Measurements from ENCODE around the gene TMEM92. TPM values are rescaled to one million over a fixed set of nuclear protein-coding genes. Genes with fewer than 3 reads are reported as not detected.

TMEM92 gene
- total RNA-seq, 1 experiment from 2014 or later: 6.9 TPM

GRCh38 chr17:50280068-50280467 is 5.8 kb downstream of the TMEM92 start:
- H3K4me1 ChIP-seq (ENCODE audit: insufficient read depth, low read length): peaks cover 46% of the 10 kb centered on the region

GRCh38 chr17:50280801-50281441 is 6.7 kb downstream of the TMEM92 start:
- peaks cover 12% of the 10 kb centered on the region; the same call in 1 of the 2 replicates for H3K36me3 ChIP-seq (ENCODE audit: low read depth, low read length)
- no peaks in the 10 kb centered on the region for H4K20me1 ChIP-seq (ENCODE audit: low read length)
- CTCF ChIA-PET: no interaction called here
- H3K4me3 ChIP-seq (ENCODE audit: low read length): no peak overlapping the region
- H3K9ac ChIP-seq (ENCODE audit: low read length): no peak overlapping the region
- H3K9me3 ChIP-seq (ENCODE audit: low read length): no peaks in the 10 kb centered on the region
- H3K4me1 ChIP-seq (ENCODE audit: insufficient read depth, low read length): peaks cover 42% of the 10 kb centered on the region
- H3F3A ChIP-seq (ENCODE audit: low read length, unreplicated experiment): no peaks in the 10 kb centered on the region
- TF ChIP-seq EZH2 (IDR thresholded peaks at IDR 0.05; ENCODE audit: low read length, unreplicated experiment): no peak
- no peak for TF ChIP-seq EZH2phosphoT487 (IDR thresholded peaks at IDR 0.05; ENCODE audit: borderline replicate concordance, low read length)
- TF ChIP-seq, protein P1, sequence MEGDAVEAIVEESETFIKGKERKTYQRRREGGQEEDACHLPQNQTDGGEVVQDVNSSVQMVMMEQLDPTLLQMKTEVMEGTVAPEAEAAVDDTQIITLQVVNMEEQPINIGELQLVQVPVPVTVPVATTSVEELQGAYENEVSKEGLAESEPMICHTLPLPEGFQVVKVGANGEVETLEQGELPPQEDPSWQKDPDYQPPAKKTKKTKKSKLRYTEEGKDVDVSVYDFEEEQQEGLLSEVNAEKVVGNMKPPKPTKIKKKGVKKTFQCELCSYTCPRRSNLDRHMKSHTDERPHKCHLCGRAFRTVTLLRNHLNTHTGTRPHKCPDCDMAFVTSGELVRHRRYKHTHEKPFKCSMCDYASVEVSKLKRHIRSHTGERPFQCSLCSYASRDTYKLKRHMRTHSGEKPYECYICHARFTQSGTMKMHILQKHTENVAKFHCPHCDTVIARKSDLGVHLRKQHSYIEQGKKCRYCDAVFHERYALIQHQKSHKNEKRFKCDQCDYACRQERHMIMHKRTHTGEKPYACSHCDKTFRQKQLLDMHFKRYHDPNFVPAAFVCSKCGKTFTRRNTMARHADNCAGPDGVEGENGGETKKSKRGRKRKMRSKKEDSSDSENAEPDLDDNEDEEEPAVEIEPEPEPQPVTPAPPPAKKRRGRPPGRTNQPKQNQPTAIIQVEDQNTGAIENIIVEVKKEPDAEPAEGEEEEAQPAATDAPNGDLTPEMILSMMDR (conservative IDR thresholded peaks at IDR 0.05; ENCODE audit: low read depth, low read length): no peak
- H3K27me3 ChIP-seq (ENCODE audit: low read length): no peaks in the 10 kb centered on the region
- POLR2A ChIA-PET (ENCODE audit: unreplicated experiment): interaction anchor here (0.6 kb wide), 1 partner anchor 301 kb away, joined by 4 read pairs; no protein-coding TSS in a partner anchor
- H3K9me2 ChIP-seq (replicated peaks; ENCODE audit: low read length): no peaks in the 10 kb centered on the region
- no peak overlapping the region for H3K4me2 ChIP-seq (ENCODE audit: low read length)
- no TSS peak for BruUV-seq (replicated peaks)
- intact Hi-C loops (cut with micrococcal nuclease): no loop called here
- H3K79me2 ChIP-seq (ENCODE audit: low read length): no peaks in the 10 kb centered on the region; the same call in 1 of the 2 replicates
- no peak overlapping the region for H2AFZ ChIP-seq (ENCODE audit: low read length)
- no peak for ATAC-seq
- no peak for DNase-seq
- H3K27ac ChIP-seq (ENCODE audit: low read length): no peak overlapping the region

More at GRCh38 chr17:50280068-50280467, 5.8 kb downstream of the TMEM92 start:
- H3K79me2 ChIP-seq (ENCODE audit: low read length): peaks cover 4% of the 10 kb centered on the region; the same call in 1 of the 2 replicates
- H3K4me3 ChIP-seq (ENCODE audit: low read length): no peak overlapping the region
- no peaks in the 10 kb centered on the region for H4K20me1 ChIP-seq (ENCODE audit: low read length)
- H3K9me2 ChIP-seq (replicated peaks; ENCODE audit: low read length): no peaks in the 10 kb centered on the region
- no peaks in the 10 kb centered on the region for H3K9me3 ChIP-seq (ENCODE audit: low read length)
- no TSS peak for BruUV-seq (replicated peaks)
- H3K4me2 ChIP-seq (ENCODE audit: low read length): no peak overlapping the region
- no peak overlapping the region for H3K27ac ChIP-seq (ENCODE audit: low read length)
- no peak overlapping the region for H2AFZ ChIP-seq (ENCODE audit: low read length)
- TF ChIP-seq EZH2 (IDR thresholded peaks at IDR 0.05; ENCODE audit: low read length, unreplicated experiment) (no peak), EZH2phosphoT487 (IDR thresholded peaks at IDR 0.05; ENCODE audit: borderline replicate concordance, low read length) (no peak)
- TF ChIP-seq, protein P1 (conservative IDR thresholded peaks at IDR 0.05; ENCODE audit: low read depth, low read length): no peak
- no peaks in the 10 kb centered on the region for H3F3A ChIP-seq (ENCODE audit: low read length, unreplicated experiment)
- H3K27me3 ChIP-seq (ENCODE audit: low read length): no peaks in the 10 kb centered on the region
- H3K36me3 ChIP-seq (ENCODE audit: low read depth, low read length): peaks cover 12% of the 10 kb centered on the region; the same call in 1 of the 2 replicates
- POLR2A ChIA-PET (ENCODE audit: unreplicated experiment): no interaction called here
- no peak for ATAC-seq
- no peak for DNase-seq
- CTCF ChIA-PET: no interaction called here
- H3K9ac ChIP-seq (ENCODE audit: low read length): no peak overlapping the region
- intact Hi-C loops (cut with micrococcal nuclease): no loop called here

GRCh38 chr17:50281739-50282401 is 7.6 kb downstream of the TMEM92 start:
- H3K27me3 ChIP-seq (ENCODE audit: low read length): no peaks in the 10 kb centered on the region
- H3K27ac ChIP-seq (ENCODE audit: low read length): no peak overlapping the region
- TF ChIP-seq EZH2phosphoT487 (IDR thresholded peaks at IDR 0.05; ENCODE audit: borderline replicate concordance, low read length) (no peak), EZH2 (IDR thresholded peaks at IDR 0.05; ENCODE audit: low read length, unreplicated experiment) (no peak)
- TF ChIP-seq, protein P1 (conservative IDR thresholded peaks at IDR 0.05; ENCODE audit: low read depth, low read length): no peak
- no peaks in the 10 kb centered on the region for H3F3A ChIP-seq (ENCODE audit: low read length, unreplicated experiment)
- H3K9me2 ChIP-seq (replicated peaks; ENCODE audit: low read length): no peaks in the 10 kb centered on the region
- no peaks in the 10 kb centered on the region for H3K9me3 ChIP-seq (ENCODE audit: low read length)
- H3K4me3 ChIP-seq (ENCODE audit: low read length): no peak overlapping the region
- H3K9ac ChIP-seq (ENCODE audit: low read length): no peak overlapping the region
- no peak overlapping the region for H2AFZ ChIP-seq (ENCODE audit: low read length)
- intact Hi-C loops (cut with micrococcal nuclease): no loop called here
- H4K20me1 ChIP-seq (ENCODE audit: low read length): no peaks in the 10 kb centered on the region
- ChIA-PET POLR2A (ENCODE audit: unreplicated experiment) (interaction anchor here (0.5 kb wide), 1 partner anchor 11 kb away, joined by 3 read pairs; no protein-coding TSS in a partner anchor), CTCF (no interaction called here)
- H3K36me3 ChIP-seq (ENCODE audit: low read depth, low read length): peaks cover 12% of the 10 kb centered on the region; the same call in 1 of the 2 replicates
- no peak overlapping the region for H3K4me2 ChIP-seq (ENCODE audit: low read length)
- H3K4me1 ChIP-seq (ENCODE audit: insufficient read depth, low read length): peaks cover 32% of the 10 kb centered on the region
- DNase-seq (no peak), ATAC-seq (no peak)
- no TSS peak for BruUV-seq (replicated peaks)
- no peaks in the 10 kb centered on the region; the same call in 1 of the 2 replicates for H3K79me2 ChIP-seq (ENCODE audit: low read length)
